Neural progenitor cell (in vitro differentiated cells): ENCODE measurements around the gene DENND4A. TPM values are rescaled to one million over a fixed set of nuclear protein-coding genes. Genes with fewer than 3 reads are reported as not detected.

Source experiments
- DNase-seq: peaks from one replicate; pipeline ENCODE4 v3.0.0-alpha.2; 2016; ENCODE audit warnings: low spot score
- H2AFZ ChIP-seq: fragments of 200-600 bp; sonication (generic); replicated peaks from 2 replicates; pipeline ENCODE4 v1.6.1; 2016; ENCODE audit warnings: antibody characterized with exemption
- H3F3A ChIP-seq: fragments of 200-600 bp; sonication (generic); 2 replicates; pipeline ENCODE4 v1.6.1; 2016; ENCODE audit warnings: antibody characterized with exemption, low read depth
- H3K27ac ChIP-seq: fragments of 200-600 bp; sonication (generic); 2 replicates; pipeline ENCODE4 v1.5.1; 2016; ENCODE audit warnings: mild to moderate bottlenecking
- H3K27me3 ChIP-seq: fragments of 200-600 bp; sonication (generic); 2 replicates; pipeline ENCODE4 v1.6.1; 2016; ENCODE audit warnings: mild to moderate bottlenecking, moderate library complexity
- H3K36me3 ChIP-seq: fragments of 200-600 bp; sonication (generic); 2 replicates; pipeline ENCODE4 v1.5.1; 2016
- H3K4me1 ChIP-seq: fragments of 200-600 bp; sonication (generic); 2 replicates; pipeline ENCODE4 v1.6.1; 2016; ENCODE audit warnings: mixed run types
- H3K4me2 ChIP-seq: fragments of 200-600 bp; sonication (generic); 2 replicates; pipeline ENCODE4 v1.6.1; 2016
- H3K4me3 ChIP-seq: fragments of 200-600 bp; sonication (generic); 2 replicates; pipeline ENCODE4 v1.5.1; 2016
- H3K79me2 ChIP-seq: fragments of 200-600 bp; sonication (generic); 2 replicates; pipeline ENCODE4 v1.6.1; 2016; ENCODE audit warnings: low read depth
- H3K9ac ChIP-seq: fragments of 200-600 bp; sonication (generic); 2 replicates; pipeline ENCODE4 v1.6.1; 2016
- H3K9me3 ChIP-seq: fragments of 200-600 bp; sonication (generic); 2 replicates; pipeline ENCODE4 v1.5.1; 2016; ENCODE audit warnings: low read depth
- H4K20me1 ChIP-seq: fragments of 200-600 bp; sonication (generic); 2 replicates; pipeline ENCODE4 v1.6.1; 2016; ENCODE audit warnings: low read depth
- H3K27ac Mint-ChIP-seq: 3 replicates; pipeline ENCODE4 v1.8.0; 2021; ENCODE audit warnings: mixed read lengths
- H3K27me3 Mint-ChIP-seq: 2 replicates; pipeline ENCODE4 v1.8.0; 2022; ENCODE audit warnings: low read depth, mild to moderate bottlenecking, inconsistent platforms, moderate library complexity, mixed read lengths; ENCODE audit not compliant: insufficient read depth
- H3K36me3 Mint-ChIP-seq: 3 replicates; pipeline ENCODE4 v1.8.0; 2021; ENCODE audit warnings: mixed read lengths
- H3K4me1 Mint-ChIP-seq: 3 replicates; pipeline ENCODE4 v1.8.0; 2021; ENCODE audit warnings: mixed read lengths
- H3K4me3 Mint-ChIP-seq: 3 replicates; pipeline ENCODE4 v1.8.0; 2021; ENCODE audit warnings: mild to moderate bottlenecking, moderate library complexity, mixed read lengths
- H3K9me3 Mint-ChIP-seq: 3 replicates; pipeline ENCODE4 v1.8.0; 2020; ENCODE audit warnings: mixed read lengths
- CTCF ChIP-seq: fragments of 200-600 bp; sonication (generic); IDR thresholded peaks from 2 replicates; pipeline ENCODE4 v1.5.1; 2017; ENCODE audit warnings: antibody characterized with exemption, mild to moderate bottlenecking
- EZH2 ChIP-seq: fragments of 200-600 bp; sonication (generic); IDR thresholded peaks from 2 replicates; pipeline ENCODE4 v1.6.1; 2017; ENCODE audit warnings: antibody characterized with exemption, mild to moderate bottlenecking, moderate library complexity
- EZH2phosphoT487 ChIP-seq: fragments of 200-600 bp; sonication (generic); IDR thresholded peaks from 2 replicates; pipeline ENCODE4 v1.6.1; 2017; ENCODE audit warnings: antibody characterized with exemption
- total RNA-seq: library from RNA; depleted of rRNA; stranded (reverse); fragments of >200 nt; gene quantifications from 2 replicates; pipeline ENCODE4 v1.2.3, GENCODE V29; 2015; ENCODE audit warnings: low replicate concordance

The DENND4A gene
- total RNA-seq, 1 donor from 2014 or later: 4.8 TPM

- Histone ChIP-seq H2AFZ (no peak overlapping the region), H3K4me3 (no peak overlapping the region), H3K4me2 (no peak overlapping the region), H3K36me3 (no peaks in the 10 kb centered on the region), H3K9ac (no peak overlapping the region), H3F3A (no peaks in the 10 kb centered on the region), H3K4me1 (no peaks in the 10 kb centered on the region), H4K20me1 (no peaks in the 10 kb centered on the region), H3K27me3 (no peaks in the 10 kb centered on the region), H3K27ac (no peak overlapping the region), H3K9me3 (no peaks in the 10 kb centered on the region), H3K79me2 (no peaks in the 10 kb centered on the region)
- no peak overlapping the region for H3K27ac Mint-ChIP-seq
- no peaks in the 10 kb centered on the region for H3K27me3 Mint-ChIP-seq
- DNase-seq: no peak
- no peaks in the 10 kb centered on the region for H3K4me1 Mint-ChIP-seq
- no peaks in the 10 kb centered on the region for H3K9me3 Mint-ChIP-seq
- TF ChIP-seq CTCF (no peak), EZH2 (no peak), EZH2phosphoT487 (no peak)
- H3K4me3 Mint-ChIP-seq: no peak overlapping the region
- no peaks in the 10 kb centered on the region for H3K36me3 Mint-ChIP-seq
Observed at GRCh38 chr15:65751431-65751830, 40.7 kb downstream of the DENND4A start.

GRCh38 chr15:65747265-65747664, 44.8 kb downstream of the DENND4A start:
- Histone ChIP-seq H4K20me1 (no peaks in the 10 kb centered on the region), H3K4me2 (no peak overlapping the region), H3K9ac (no peak overlapping the region), H2AFZ (no peak overlapping the region), H3K4me1 (no peaks in the 10 kb centered on the region), H3K9me3 (no peaks in the 10 kb centered on the region), H3F3A (no peaks in the 10 kb centered on the region), H3K27ac (no peak overlapping the region), H3K79me2 (no peaks in the 10 kb centered on the region), H3K4me3 (no peak overlapping the region), H3K36me3 (no peaks in the 10 kb centered on the region), H3K27me3 (no peaks in the 10 kb centered on the region)
- no peak for TF ChIP-seq CTCF
- no peak for TF ChIP-seq EZH2
- no peak for TF ChIP-seq EZH2phosphoT487
- H3K27me3 Mint-ChIP-seq: no peaks in the 10 kb centered on the region
- H3K36me3 Mint-ChIP-seq: no peaks in the 10 kb centered on the region
- no peaks in the 10 kb centered on the region for H3K9me3 Mint-ChIP-seq
- H3K27ac Mint-ChIP-seq: no peak overlapping the region
- H3K4me1 Mint-ChIP-seq: no peaks in the 10 kb centered on the region
- H3K4me3 Mint-ChIP-seq: no peak overlapping the region
- DNase-seq: no peak

- H3K4me1 Mint-ChIP-seq: no peaks in the 10 kb centered on the region
- Histone ChIP-seq H3K9ac (no peak overlapping the region), H3K36me3 (no peaks in the 10 kb centered on the region), H3K27me3 (no peaks in the 10 kb centered on the region), H4K20me1 (no peaks in the 10 kb centered on the region), H3F3A (no peaks in the 10 kb centered on the region), H3K4me3 (no peak overlapping the region), H3K27ac (no peak overlapping the region), H3K79me2 (no peaks in the 10 kb centered on the region), H3K9me3 (no peaks in the 10 kb centered on the region), H2AFZ (no peak overlapping the region), H3K4me1 (no peaks in the 10 kb centered on the region), H3K4me2 (no peak overlapping the region)
- H3K27me3 Mint-ChIP-seq: no peaks in the 10 kb centered on the region
- H3K27ac Mint-ChIP-seq: no peak overlapping the region
- H3K4me3 Mint-ChIP-seq: no peak overlapping the region
- no peaks in the 10 kb centered on the region for H3K9me3 Mint-ChIP-seq
- no peaks in the 10 kb centered on the region for H3K36me3 Mint-ChIP-seq
- no peak for DNase-seq
- TF ChIP-seq EZH2phosphoT487 (no peak), EZH2 (no peak), CTCF (no peak)
Observed at GRCh38 chr15:65743637-65744252, 48.3 kb downstream of the DENND4A start.
